ENCODE measurements around the gene INS. TPM values are rescaled to one million over a fixed set of nuclear protein-coding genes. Genes with fewer than 3 reads are reported as not detected.
"Not testable (repeated sequence)": the region's sequence is repeated elsewhere in the genome, so short reads cannot be mapped to it uniquely, and the experiment has no call there.

Gene INS
- total RNA-seq, 4 donors from 2014 or later: not detected

- no peak overlapping the region for H3K27ac ChIP-seq
- peaks cover 9% of the 10 kb centered on the region for H3K27me3 ChIP-seq
- in situ Hi-C loops (cut with MboI; ENCODE audit: low pct_ligation_motif_present in 1 of 4, low pct_unique_long_range_greater_than_20kb in 1 of 4, low sequenced_read_pairs in 3 of 4): no loop called here
- DNase-seq: no peak
- H3K4me3 ChIP-seq: no peak overlapping the region
- WGBS, 2 donors (ENCODE audit: low coverage in 1 of 2): 72 to 73% methylated on average over 2 to 7 of the region's 8 CpGs
- intact Hi-C loops (cut with DNase I; ENCODE audit: low total_unique reads): no loop called here
- no peak for TF ChIP-seq POLR2A (IDR thresholded peaks at IDR 0.05)
- TF ChIP-seq EP300 (IDR thresholded peaks at IDR 0.05; ENCODE audit: low read depth): no peak
- TF ChIP-seq POLR2AphosphoS5 (IDR thresholded peaks at IDR 0.05): no peak
- TF ChIP-seq CTCF (IDR thresholded peaks at IDR 0.05): no peak
- H3K9me3 ChIP-seq: no peaks in the 10 kb centered on the region
- H3K36me3 ChIP-seq: no peaks in the 10 kb centered on the region
- no peaks in the 10 kb centered on the region for H3K4me1 ChIP-seq
Observed at GRCh38 chr11:2127482-2128129, 33.4 kb downstream of the INS start.

DNA sequence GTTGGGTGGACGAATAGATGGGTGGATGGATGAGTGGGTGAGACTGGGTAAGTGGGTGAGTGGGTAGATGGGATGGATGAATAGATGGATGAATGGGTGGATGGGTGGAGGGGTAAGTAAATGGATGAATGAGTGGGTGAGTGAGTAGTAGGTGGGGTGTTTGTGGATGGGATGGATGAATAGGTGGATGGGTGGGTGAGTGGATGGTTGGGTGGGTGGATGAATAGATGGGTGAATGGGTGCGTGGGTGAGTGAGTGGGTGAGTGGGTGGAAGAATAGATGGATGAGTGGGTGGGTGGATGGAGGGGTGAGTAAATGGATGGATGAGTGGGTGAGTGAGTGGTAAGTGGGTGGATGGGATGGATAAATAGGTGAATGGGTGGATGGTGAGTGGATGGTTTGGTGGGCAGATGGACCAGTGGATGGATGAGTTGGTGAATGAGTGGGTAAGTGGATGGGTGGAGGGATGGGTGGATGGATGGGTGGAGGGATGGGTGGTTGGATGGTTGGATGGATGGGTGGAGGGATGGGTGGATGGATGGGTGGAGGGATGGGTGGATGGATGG, 34.4 kb downstream of the INS start:
- in situ Hi-C loops (cut with MboI; ENCODE audit: low pct_ligation_motif_present in 1 of 4, low pct_unique_long_range_greater_than_20kb in 1 of 4, low sequenced_read_pairs in 3 of 4) (no loop called here), intact Hi-C loops (cut with DNase I; ENCODE audit: low total_unique reads) (no loop called here)
- WGBS, 2 donors (ENCODE audit: low coverage in 1 of 2): 91 to 94% methylated on average over 2 of the region's 2 CpGs
- Histone ChIP-seq H3K27ac (no peak overlapping the region), H3K36me3 (no peaks in the 10 kb centered on the region), H3K4me3 (no peak overlapping the region), H3K27me3 (peaks cover 18% of the 10 kb centered on the region), H3K9me3 (no peaks in the 10 kb centered on the region), H3K4me1 (no peaks in the 10 kb centered on the region)
- no peak for DNase-seq
- TF ChIP-seq EP300 (IDR thresholded peaks at IDR 0.05; ENCODE audit: low read depth) (no peak), POLR2A (IDR thresholded peaks at IDR 0.05) (no peak), CTCF (IDR thresholded peaks at IDR 0.05) (no peak), POLR2AphosphoS5 (IDR thresholded peaks at IDR 0.05) (no peak)

- H3K9me3 ChIP-seq; H3K27ac ChIP-seq; in situ Hi-C loops (cut with MboI; ENCODE audit: low pct_ligation_motif_present in 1 of 4, low pct_unique_long_range_greater_than_20kb in 1 of 4, low sequenced_read_pairs in 3 of 4); H3K36me3 ChIP-seq; H3K4me3 ChIP-seq; DNase-seq; H3K4me1 ChIP-seq; intact Hi-C loops (cut with DNase I; ENCODE audit: low total_unique reads): not testable (repeated sequence)
- peaks cover 33% of the 10 kb centered on the region for H3K27me3 ChIP-seq
- 68 to 78% methylated on average over 6 to 10 of the region's 10 CpGs for WGBS, 2 donors (ENCODE audit: low coverage in 1 of 2)
Observed at GRCh38 chr11:2124736-2125484, 36.1 kb downstream of the INS start.

GRCh38 chr11:2123628-2123960, 37.4 kb downstream of the INS start:
- peaks cover 33% of the 10 kb centered on the region for H3K27me3 ChIP-seq
- no peaks in the 10 kb centered on the region for H3K9me3 ChIP-seq
- 78% methylated on average over 7 of the region's 7 CpGs; no CpG with 5 or more reads in 1 of the 2 donors for WGBS, 2 donors (ENCODE audit: low coverage in 1 of 2)
- H3K36me3 ChIP-seq: no peaks in the 10 kb centered on the region
- no peak for TF ChIP-seq EP300 (IDR thresholded peaks at IDR 0.05; ENCODE audit: low read depth)
- TF ChIP-seq POLR2A (IDR thresholded peaks at IDR 0.05): no peak
- TF ChIP-seq CTCF (IDR thresholded peaks at IDR 0.05): no peak
- no peak for TF ChIP-seq POLR2AphosphoS5 (IDR thresholded peaks at IDR 0.05)
- intact Hi-C loops (cut with DNase I; ENCODE audit: low total_unique reads): no loop called here
- in situ Hi-C loops (cut with MboI; ENCODE audit: low pct_ligation_motif_present in 1 of 4, low pct_unique_long_range_greater_than_20kb in 1 of 4, low sequenced_read_pairs in 3 of 4): no loop called here
- H3K4me3 ChIP-seq: no peak overlapping the region
- H3K4me1 ChIP-seq: no peaks in the 10 kb centered on the region
- H3K27ac ChIP-seq: no peak overlapping the region
- DNase-seq: no peak

All from transverse colon (tissue), 4 donors.